GM15510 (cell line): ENCODE measurements around the gene RNF207.

Experiments
- POLR2A ChIP-seq: IDR thresholded peaks from 3 replicates; pipeline ENCODE4 v1.6.1; 2011; ENCODE audit warnings: borderline replicate concordance; ENCODE audit not compliant: insufficient read length; ENCODE audit errors: extremely low read depth

Gene RNF207

DNA sequence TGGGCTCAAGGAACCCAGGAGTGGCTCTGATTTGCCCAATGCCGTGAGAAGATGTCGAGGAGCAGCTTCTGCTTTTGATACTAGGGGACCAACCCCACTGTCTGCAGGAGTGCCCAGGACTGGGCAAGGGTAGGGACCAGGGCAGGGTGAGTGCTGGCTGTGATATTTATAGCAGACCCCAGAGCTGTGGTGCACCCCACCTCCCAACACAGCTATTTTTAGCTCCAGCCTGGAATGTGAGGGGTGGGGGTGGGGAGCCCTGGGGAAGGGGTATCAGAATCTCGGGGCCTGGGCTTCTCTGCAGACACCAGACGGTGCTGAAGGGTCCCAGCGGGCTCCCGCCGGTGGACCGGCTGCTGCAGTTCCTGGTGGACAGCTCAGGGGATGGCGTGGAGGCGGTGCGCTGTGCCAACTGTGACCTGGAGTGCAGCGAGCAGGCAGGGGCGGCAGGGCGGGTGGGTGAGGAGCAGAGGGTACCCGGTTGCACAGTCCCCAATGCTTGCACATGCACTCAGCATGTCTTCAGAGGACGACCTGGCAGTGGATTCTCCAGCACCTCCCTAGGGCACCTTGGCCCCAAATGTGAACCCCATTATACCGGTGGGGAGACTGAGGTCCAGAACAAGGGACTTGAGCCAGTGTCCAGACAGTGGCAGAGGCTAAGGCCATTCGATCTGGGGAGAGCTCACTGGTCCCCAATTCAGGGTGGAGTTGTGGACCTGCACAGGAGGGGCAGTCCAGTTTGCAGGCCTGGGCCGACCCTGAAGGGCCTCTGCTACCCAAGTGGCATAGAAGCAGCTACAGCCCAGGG is 1.4 kb downstream of the RNF207 start:
- no peak for TF ChIP-seq POLR2A

DNA sequence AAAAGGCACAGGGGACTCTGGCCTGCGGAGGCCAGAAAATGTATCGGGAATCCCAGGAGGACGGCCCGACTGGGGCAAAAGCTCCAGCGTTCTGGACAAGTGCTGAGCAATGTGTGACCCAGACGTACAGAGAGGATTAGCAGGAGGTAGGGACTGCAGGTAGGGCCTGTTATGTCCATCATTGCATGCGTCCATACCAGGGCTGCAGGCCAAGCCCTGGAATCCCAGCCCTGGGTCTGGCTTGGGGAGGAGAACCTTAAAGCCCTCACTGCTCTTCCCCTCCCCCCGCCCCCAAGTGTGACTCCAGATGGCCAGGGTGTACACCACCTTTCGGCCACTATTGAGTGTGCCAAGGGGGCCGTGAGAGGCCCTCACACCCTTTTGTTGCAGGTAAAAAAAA is 2.0 kb downstream of the RNF207 start:
- TF ChIP-seq POLR2A, result no peak

DNA sequence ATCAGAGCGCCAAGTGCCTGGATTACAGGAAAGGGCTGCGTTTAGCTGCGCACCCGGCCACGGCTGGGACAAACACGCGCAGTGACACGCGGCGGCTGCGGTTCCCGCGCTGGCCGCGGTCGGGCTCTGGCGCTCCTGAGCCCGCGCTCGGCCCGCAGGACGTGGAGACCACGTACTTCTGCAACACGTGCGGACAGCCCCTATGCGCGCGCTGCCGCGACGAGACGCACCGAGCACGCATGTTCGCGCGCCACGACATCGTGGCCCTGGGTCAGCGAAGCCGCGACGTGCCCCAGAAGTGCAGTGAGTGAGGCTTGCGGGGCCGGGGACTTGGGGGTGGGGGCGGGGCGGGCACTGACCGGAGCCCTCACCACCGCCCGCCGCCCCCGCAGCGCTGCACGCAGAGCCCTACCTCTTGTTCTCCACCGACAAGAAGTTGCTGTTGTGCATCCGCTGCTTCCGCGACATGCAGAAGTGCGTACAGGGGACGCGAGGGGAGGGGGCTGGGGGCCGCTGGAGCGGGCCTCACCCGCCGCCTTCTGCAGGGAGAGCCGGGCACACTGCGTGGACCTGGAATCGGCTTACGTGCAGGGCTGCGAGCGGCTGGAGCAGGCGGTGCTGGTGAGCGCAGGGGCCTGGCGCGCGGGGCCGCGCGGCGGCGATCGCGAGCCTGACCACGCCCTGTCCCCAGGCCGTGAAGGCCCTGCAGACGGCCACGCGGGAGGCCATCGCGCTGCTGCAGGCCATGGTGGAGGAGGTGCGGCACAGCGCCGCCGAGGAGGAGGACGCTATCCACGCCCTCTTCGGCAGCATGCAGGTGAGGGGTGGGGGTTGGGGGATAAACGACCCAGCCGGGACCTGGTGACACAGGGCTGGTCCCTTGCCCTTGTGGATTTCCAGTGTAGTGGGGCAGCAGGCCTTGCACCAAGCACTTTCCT is 3.1 kb downstream of the RNF207 start:
- no peak for TF ChIP-seq POLR2A

DNA sequence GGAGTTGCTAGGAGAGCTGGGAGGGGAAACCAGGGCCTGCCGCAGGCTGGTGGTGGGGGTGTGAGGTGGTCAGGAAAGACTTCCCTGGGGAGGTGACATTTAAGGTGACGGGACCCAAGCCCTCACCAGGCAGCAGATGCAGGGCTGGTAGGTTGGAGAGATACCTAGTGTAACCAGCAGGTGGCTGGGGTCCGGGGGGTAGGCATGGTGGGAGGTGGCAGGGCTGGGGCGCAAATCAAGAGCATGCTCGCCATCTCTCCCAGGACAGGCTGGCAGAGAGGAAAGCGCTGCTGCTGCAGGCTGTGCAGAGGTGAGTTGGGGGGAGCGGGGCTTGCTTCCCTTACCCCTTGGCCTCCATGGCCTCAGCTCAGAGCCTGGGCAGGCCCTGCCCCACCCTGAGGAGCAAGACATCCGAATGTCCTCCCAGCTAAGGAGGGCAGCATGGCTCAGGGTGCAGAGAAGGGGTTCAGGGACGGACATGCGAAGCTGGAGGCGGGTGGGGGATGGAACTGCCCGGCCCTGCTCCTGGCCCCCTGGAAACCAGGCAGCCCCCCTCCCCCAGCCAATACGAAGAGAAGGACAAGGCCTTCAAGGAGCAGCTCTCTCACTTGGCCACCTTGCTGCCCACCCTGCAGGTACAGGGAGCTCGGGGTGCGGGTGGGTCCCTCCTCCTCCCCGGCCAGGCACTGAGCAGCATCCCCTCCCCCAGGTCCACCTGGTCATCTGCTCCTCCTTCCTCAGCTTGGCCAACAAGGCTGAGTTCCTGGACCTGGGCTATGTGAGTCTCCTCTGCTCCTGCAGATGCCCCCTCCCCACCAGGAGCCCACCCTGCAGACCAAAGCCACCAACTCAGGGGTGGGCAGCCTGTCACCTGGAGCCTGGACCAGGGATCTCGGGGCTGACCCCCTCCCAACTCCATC is 4.0 kb downstream of the RNF207 start:
- TF ChIP-seq POLR2A, result no peak

DNA sequence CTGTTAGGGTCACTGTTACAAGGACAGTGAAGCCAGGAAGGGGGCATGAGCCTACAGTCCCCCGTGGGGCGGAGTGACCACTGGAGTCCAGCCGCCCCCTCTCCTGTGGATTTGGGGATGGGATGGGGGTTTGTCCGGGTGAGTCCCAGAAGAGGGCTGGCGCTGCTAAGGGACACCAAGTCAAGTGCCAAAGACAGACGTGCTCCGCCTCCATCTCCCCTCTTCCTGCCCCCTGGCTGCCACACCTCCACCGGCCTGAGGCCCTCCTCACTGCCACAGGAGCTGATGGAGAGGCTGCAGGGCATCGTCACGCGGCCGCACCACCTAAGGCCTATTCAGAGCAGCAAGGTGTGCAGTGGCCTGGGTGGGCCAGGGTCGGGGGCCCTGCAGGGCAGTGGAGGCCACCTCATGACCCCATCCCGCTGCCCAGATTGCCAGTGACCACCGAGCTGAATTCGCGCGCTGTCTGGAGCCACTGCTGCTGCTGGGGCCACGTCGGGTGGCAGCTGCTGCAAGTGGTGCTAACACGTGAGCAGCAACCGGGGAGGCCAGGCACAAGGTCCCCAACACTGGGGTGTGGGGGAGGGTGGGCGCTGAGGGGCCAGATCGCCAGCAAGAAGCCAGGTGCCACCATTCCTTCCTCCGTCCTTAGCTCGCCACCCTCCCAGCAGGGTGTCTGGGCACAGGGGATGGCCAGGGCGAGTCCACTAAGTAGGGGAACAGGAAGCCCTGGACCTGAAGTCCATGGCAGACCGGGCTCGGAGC is 4.9 kb downstream of the RNF207 start:
- no peak for TF ChIP-seq POLR2A

DNA sequence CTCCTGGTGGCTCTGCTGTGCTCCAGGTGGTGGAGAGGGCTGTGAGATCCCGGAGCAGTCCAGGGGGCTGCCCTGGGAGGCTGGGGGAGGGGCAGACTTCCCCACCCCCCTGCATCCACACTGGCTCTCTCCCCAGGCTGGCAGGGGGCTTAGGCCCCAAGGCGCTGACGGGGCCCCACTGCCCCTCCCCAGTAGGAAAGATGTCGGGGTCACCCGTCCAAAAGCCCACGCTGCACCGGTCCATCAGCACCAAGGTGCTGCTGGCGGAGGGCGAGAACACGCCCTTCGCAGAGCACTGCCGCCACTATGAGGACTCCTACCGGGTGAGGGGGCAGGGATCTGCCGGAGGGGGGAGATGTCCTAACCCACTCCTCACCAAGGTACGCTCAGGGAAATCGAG is 5.8 kb downstream of the RNF207 start:
- no peak for TF ChIP-seq POLR2A

DNA sequence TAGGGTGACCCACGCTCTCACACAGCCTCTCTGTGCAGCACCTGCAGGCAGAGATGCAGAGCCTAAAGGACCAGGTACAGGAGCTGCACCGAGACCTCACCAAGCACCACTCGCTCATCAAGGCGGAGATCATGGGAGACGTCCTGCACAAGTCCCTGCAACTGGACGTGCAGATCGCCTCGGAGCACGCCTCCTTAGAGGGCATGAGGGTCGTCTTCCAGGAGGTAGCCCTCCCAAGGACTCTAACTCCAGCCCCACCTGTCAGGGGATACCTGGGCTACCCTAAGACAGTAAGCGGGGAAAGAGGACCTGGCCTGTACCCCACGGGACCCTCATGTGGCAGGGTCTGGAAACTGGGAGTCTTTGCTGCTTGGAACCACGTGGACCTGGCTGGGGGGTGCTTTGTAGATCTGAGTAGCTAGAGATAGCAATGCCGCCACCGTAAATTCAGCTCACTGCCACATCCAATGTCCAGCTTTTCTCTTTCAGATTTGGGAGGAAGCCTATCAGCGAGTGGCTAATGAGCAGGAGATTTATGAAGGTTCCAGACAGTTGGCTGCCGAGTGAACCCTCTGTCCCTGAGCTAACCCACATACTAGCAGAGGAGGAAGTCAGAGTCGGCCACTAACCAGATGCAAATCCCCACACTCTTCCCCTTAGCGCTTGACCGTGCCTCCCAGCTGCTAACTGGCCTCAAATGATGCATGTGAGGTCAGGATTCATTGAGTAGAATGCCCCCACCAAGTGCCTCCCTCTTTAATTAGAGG is 6.5 kb downstream of the RNF207 start:
- TF ChIP-seq POLR2A, result no peak

DNA sequence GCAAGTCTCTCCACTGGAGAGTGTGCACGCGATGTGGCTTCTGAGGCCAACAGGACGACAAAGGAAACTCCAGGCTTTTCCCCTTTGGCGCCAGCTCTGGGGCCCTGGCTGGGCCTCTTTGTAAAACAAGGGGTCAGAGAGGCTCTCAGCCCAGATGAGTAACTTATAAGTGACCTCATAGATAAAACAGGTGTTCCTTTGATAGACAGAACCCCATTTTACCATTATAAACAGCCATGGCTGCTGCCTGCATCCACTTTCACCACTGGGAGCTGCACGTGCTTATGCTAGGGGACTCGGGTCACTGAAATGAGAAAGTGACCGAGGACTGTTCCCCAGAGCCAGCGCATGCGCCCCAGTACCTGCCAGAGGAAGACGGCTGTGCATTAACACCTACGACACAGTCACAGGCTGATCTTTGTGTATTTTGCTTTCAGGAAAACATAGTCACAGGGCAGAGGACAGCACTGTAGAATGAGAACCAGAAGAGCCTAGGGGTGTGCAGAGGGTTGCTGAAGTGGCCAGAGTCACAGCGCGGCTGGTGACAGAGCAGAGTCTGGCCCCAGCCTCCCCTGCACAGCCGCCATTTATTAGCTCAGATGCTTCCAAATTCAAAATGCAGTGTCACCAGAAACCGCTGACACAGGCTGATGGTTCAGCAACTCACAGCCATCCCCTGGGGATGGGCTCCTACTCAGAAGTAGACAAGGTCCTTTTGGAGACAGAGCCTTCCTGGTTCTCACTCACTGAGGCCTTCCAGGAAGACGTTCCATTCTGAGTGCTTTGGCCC is 12.7 kb downstream of the RNF207 start:
- no peak for TF ChIP-seq POLR2A

DNA sequence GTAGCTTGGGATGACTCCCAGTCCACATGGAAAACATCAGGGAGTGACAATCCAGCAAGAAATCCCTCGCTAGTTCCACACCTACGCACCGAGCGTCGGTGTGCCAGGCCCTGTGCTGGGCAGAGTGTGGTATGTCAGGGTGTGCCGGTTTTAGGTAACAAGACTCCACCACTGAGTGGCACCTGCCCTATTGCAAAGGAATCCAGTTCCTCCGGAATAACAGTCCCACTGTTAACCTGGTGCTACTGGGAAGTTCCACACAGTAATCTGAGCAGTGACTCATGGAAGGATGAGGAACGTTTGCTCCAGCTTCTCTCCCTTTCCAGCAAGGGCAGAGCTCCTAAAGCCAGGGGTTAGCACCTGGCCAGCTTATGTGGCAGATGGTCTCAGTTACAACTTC is 14.3 kb downstream of the RNF207 start:
- TF ChIP-seq POLR2A, result no peak

DNA sequence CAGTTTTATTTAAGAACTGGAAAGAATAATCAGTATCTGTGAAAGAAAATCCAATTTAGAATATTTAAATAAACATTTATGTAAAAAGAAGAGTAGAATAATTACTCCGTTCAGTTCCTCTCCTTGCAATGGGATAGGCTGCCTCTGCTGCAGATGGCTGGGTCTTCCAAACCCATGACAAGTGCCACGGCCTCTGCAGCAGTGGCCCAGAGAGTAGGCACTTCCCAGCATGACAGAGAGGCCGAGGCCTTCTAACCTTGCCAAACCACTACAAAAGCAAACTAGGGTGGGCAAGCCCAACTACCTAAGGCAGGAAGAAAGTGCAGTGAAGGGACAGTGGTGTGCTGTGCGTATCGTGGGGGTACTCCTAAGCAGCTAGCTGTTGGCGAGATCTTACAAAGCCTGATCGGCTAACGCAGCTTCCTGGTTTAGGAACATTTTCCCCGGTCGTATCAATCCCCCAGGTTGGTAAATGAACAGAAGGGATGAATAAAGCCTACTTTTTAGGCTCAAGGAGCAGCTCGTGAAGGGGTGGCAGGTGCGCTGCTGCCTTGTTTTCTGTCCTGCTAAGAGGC is 15.4 kb downstream of the RNF207 start:
- no peak for TF ChIP-seq POLR2A

DNA sequence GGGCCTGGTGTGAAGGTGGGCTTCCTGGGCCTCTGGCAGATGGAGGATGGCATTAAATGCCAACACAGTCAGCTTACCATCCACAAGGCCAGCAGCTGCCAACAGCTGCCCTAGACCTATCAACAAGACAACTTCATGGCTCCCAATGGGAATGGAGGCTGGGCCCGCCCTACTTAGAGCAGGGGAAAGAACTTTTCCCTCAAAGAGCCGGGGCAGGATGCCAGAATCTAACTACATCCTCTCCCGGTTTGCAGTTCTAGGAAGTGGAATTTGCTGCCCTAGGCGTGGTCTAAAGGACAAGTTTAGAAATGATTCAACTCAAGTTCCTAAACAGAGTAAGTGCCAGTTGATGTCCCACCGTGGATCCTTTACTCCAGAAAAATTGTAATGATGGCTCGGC is 16.7 kb downstream of the RNF207 start:
- TF ChIP-seq POLR2A, result no peak

DNA sequence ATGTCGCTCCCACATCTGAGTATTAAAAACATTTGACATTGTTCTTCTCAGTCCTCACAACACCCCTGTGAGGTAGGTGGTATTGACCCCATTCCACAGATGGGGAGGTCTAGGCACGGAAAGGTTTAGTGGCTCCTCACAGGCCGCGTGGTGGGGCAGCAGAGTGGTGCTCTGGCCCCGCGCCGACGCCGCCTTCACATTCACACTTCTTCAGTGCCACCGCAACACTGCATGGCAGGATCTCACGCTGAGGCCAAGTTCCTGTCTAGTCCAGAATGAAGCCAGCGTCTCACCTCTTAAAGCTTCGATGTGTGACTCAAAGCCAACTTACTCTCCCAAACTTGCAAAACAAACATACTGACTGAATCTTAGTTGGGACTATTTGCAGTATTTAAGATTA is 17.7 kb downstream of the RNF207 start:
- no peak for TF ChIP-seq POLR2A
